Activated naive CD8-positive, alpha-beta T cell treated with anti-CD3 and anti-CD28 coated beads for 36 hours (primary cell): Measurements from ENCODE around the gene CORO6. TPM values are rescaled to one million over a fixed set of nuclear protein-coding genes. Genes with fewer than 3 reads are reported as not detected.

Source experiments
- DNase-seq: peaks from one replicate; pipeline ENCODE4 v3.0.0; 2021
- H3K27ac Mint-ChIP-seq: one replicate; pipeline ENCODE4 v1.8.0; 2022; ENCODE audit warnings: mild to moderate bottlenecking, moderate library complexity, mixed read lengths
- H3K27me3 Mint-ChIP-seq: one replicate; pipeline ENCODE4 v1.8.0; 2022; ENCODE audit warnings: mild to moderate bottlenecking, mixed read lengths
- H3K36me3 Mint-ChIP-seq: one replicate; pipeline ENCODE4 v1.8.0; 2021; ENCODE audit warnings: mild to moderate bottlenecking, mixed read lengths
- H3K4me1 Mint-ChIP-seq: one replicate; pipeline ENCODE4 v1.8.0; 2021; ENCODE audit warnings: mixed read lengths
- H3K4me3 Mint-ChIP-seq: one replicate; pipeline ENCODE4 v1.8.0; 2022; ENCODE audit warnings: mild to moderate bottlenecking, moderate library complexity, mixed read lengths
- H3K9me3 Mint-ChIP-seq: one replicate; pipeline ENCODE4 v1.8.0; 2022; ENCODE audit warnings: mixed read lengths
- total RNA-seq, 2 experiments: library from RNA; stranded (reverse); gene quantifications; one replicate each; pipeline ENCODE4 v1.2.3, GENCODE V29; 2021

CORO6 gene
- total RNA-seq, 2 experiments from 2014 or later = 8.9 to 9.4 TPM

- no peak overlapping the region for H3K27ac Mint-ChIP-seq
- H3K4me1 Mint-ChIP-seq = peaks cover 58% of the 10 kb centered on the region
- peaks cover 9% of the 10 kb centered on the region for H3K36me3 Mint-ChIP-seq
- DNase-seq = no peak
- no peak overlapping the region for H3K4me3 Mint-ChIP-seq
- no peaks in the 10 kb centered on the region for H3K27me3 Mint-ChIP-seq
- no peaks in the 10 kb centered on the region for H3K9me3 Mint-ChIP-seq
These were observed 1.8 kb downstream of the CORO6 start for GRCh38 chr17:29620779-29621500.

GRCh38 chr17:29620271-29620670 is 2.4 kb downstream of the CORO6 start:
- Mint-ChIP-seq H3K36me3 (peaks cover 4% of the 10 kb centered on the region), H3K27ac (no peak overlapping the region), H3K4me1 (peaks cover 55% of the 10 kb centered on the region), H3K4me3 (no peak overlapping the region), H3K9me3 (no peaks in the 10 kb centered on the region), H3K27me3 (no peaks in the 10 kb centered on the region)
- no peak for DNase-seq

- DNase-seq = no peak
- Mint-ChIP-seq H3K27me3 (no peaks in the 10 kb centered on the region), H3K36me3 (no peaks in the 10 kb centered on the region), H3K4me1 (peaks cover 54% of the 10 kb centered on the region), H3K27ac (no peak overlapping the region), H3K9me3 (no peaks in the 10 kb centered on the region), H3K4me3 (no peak overlapping the region)
These were observed 3.5 kb downstream of the CORO6 start for GRCh38 chr17:29619251-29619650.

GRCh38 chr17:29618272-29619065 is 4.2 kb downstream of the CORO6 start:
- no peaks in the 10 kb centered on the region for H3K9me3 Mint-ChIP-seq
- DNase-seq = no peak
- peak overlapping the region; percentile 40 for H3K4me3 Mint-ChIP-seq
- no peak overlapping the region for H3K27ac Mint-ChIP-seq
- peaks cover 49% of the 10 kb centered on the region for H3K4me1 Mint-ChIP-seq
- H3K27me3 Mint-ChIP-seq = no peaks in the 10 kb centered on the region
- H3K36me3 Mint-ChIP-seq = no peaks in the 10 kb centered on the region

GRCh38 chr17:29617481-29618271 is 5.0 kb downstream of the CORO6 start:
- H3K4me1 Mint-ChIP-seq = peaks cover 42% of the 10 kb centered on the region
- peak; percentile 89 for DNase-seq
- H3K27me3 Mint-ChIP-seq = no peaks in the 10 kb centered on the region
- H3K27ac Mint-ChIP-seq = peak overlapping the region; percentile 81
- peaks cover 2% of the 10 kb centered on the region for H3K36me3 Mint-ChIP-seq
- H3K9me3 Mint-ChIP-seq = no peaks in the 10 kb centered on the region
- H3K4me3 Mint-ChIP-seq = peak overlapping the region; percentile 81

GRCh38 chr17:29617125-29617480 is 5.6 kb downstream of the CORO6 start:
- H3K9me3 Mint-ChIP-seq = no peaks in the 10 kb centered on the region
- H3K36me3 Mint-ChIP-seq = peaks cover 2% of the 10 kb centered on the region
- H3K27ac Mint-ChIP-seq = peak overlapping the region; percentile 81
- no peaks in the 10 kb centered on the region for H3K27me3 Mint-ChIP-seq
- peak overlapping the region; percentile 81 for H3K4me3 Mint-ChIP-seq
- DNase-seq = peak; percentile 91
- H3K4me1 Mint-ChIP-seq = peaks cover 42% of the 10 kb centered on the region

- H3K4me3 Mint-ChIP-seq = peak overlapping the region; percentile 81
- no peaks in the 10 kb centered on the region for H3K9me3 Mint-ChIP-seq
- peaks cover 2% of the 10 kb centered on the region for H3K36me3 Mint-ChIP-seq
- peak overlapping the region; percentile 68 for H3K27ac Mint-ChIP-seq
- peaks cover 36% of the 10 kb centered on the region for H3K4me1 Mint-ChIP-seq
- DNase-seq = no peak
- no peaks in the 10 kb centered on the region for H3K27me3 Mint-ChIP-seq
These were observed 6.2 kb downstream of the CORO6 start for GRCh38 chr17:29616300-29617048.

- Mint-ChIP-seq H3K36me3 (peaks cover 2% of the 10 kb centered on the region), H3K4me3 (peak overlapping the region; percentile 81), H3K4me1 (peaks cover 33% of the 10 kb centered on the region), H3K27me3 (no peaks in the 10 kb centered on the region), H3K9me3 (no peaks in the 10 kb centered on the region), H3K27ac (peak overlapping the region; percentile 68)
- DNase-seq = peak; percentile 87
These were observed 7.0 kb downstream of the CORO6 start for GRCh38 chr17:29615492-29616299.

- Mint-ChIP-seq H3K4me3 (peak overlapping the region; percentile 81), H3K9me3 (no peaks in the 10 kb centered on the region), H3K36me3 (peaks cover 2% of the 10 kb centered on the region), H3K27ac (peak overlapping the region; percentile 42), H3K4me1 (peaks cover 33% of the 10 kb centered on the region), H3K27me3 (no peaks in the 10 kb centered on the region)
- DNase-seq = peak; percentile 68
These were observed 7.7 kb downstream of the CORO6 start for GRCh38 chr17:29615048-29615385.

- Mint-ChIP-seq H3K9me3 (no peaks in the 10 kb centered on the region), H3K4me1 (peaks cover 33% of the 10 kb centered on the region), H3K36me3 (peaks cover 2% of the 10 kb centered on the region), H3K27me3 (no peaks in the 10 kb centered on the region), H3K4me3 (peak overlapping the region; percentile 81), H3K27ac (peak overlapping the region; percentile 42)
- DNase-seq = no peak
These were observed 8.2 kb downstream of the CORO6 start for GRCh38 chr17:29614349-29615047.

- H3K4me1 Mint-ChIP-seq = peaks cover 33% of the 10 kb centered on the region
- no peak overlapping the region for H3K4me3 Mint-ChIP-seq
- no peaks in the 10 kb centered on the region for H3K27me3 Mint-ChIP-seq
- peaks cover 2% of the 10 kb centered on the region for H3K36me3 Mint-ChIP-seq
- H3K9me3 Mint-ChIP-seq = no peaks in the 10 kb centered on the region
- no peak overlapping the region for H3K27ac Mint-ChIP-seq
- no peak for DNase-seq
These were observed 8.9 kb downstream of the CORO6 start for GRCh38 chr17:29613856-29614255.

GRCh38 chr17:29613352-29613837 is 9.3 kb downstream of the CORO6 start:
- Mint-ChIP-seq H3K27me3 (no peaks in the 10 kb centered on the region), H3K27ac (no peak overlapping the region), H3K4me3 (no peak overlapping the region), H3K36me3 (peaks cover 2% of the 10 kb centered on the region), H3K9me3 (no peaks in the 10 kb centered on the region), H3K4me1 (peaks cover 32% of the 10 kb centered on the region)
- peak; percentile 96 for DNase-seq

GRCh38 chr17:29612404-29613280 is 10.1 kb downstream of the CORO6 start:
- Mint-ChIP-seq H3K9me3 (no peaks in the 10 kb centered on the region), H3K27ac (no peak overlapping the region), H3K4me1 (peaks cover 29% of the 10 kb centered on the region), H3K4me3 (peak overlapping the region; percentile 29), H3K27me3 (no peaks in the 10 kb centered on the region), H3K36me3 (peaks cover 2% of the 10 kb centered on the region)
- no peak for DNase-seq
